GM21717 (cell line): ENCODE measurements around the gene MAGT1.
A peak's percentile ranks its signal among the peaks of the same experiment; 100 is the strongest.
"Not testable (repeated sequence)": the region's sequence is repeated elsewhere in the genome, so short reads cannot be mapped to it uniquely, and the experiment has no call there.

Source experiments
- ATAC-seq: cut with Tn5 transposase; IDR thresholded peaks from one replicate; pipeline ENCODE4 v1.9.1; 2021; ENCODE audit warnings: mild to moderate bottlenecking, moderate library complexity; ENCODE audit not compliant: unreplicated experiment

The MAGT1 gene

GRCh38 chrX:77875372-77875771, 19.9 kb downstream of the MAGT1 start:
- ATAC-seq: no peak

GRCh38 chrX:77831544-77831943, 63.7 kb downstream of the MAGT1 start:
- not testable (repeated sequence) for ATAC-seq

- not testable (repeated sequence) for ATAC-seq
Measured at GRCh38 chrX:77821989-77822388, 73.2 kb downstream of the MAGT1 start.

- no peak for ATAC-seq
Measured at GRCh38 chrX:77820091-77820727, 75.0 kb downstream of the MAGT1 start.

GRCh38 chrX:77814210-77814609, 81.0 kb downstream of the MAGT1 start:
- no peak for ATAC-seq

- ATAC-seq: no peak
Measured at GRCh38 chrX:77802201-77802600, 93.0 kb downstream of the MAGT1 start.

GRCh38 chrX:77795124-77795523, 100.1 kb downstream of the MAGT1 start:
- ATAC-seq: no peak

GRCh38 chrX:77793946-77794345, 101.3 kb downstream of the MAGT1 start:
- no peak for ATAC-seq

GRCh38 chrX:77788050-77788449, 107.2 kb downstream of the MAGT1 start:
- no peak for ATAC-seq

- peak; percentile 13 for ATAC-seq
Measured at GRCh38 chrX:77786365-77786680, 108.9 kb downstream of the MAGT1 start.

GRCh38 chrX:77785486-77786364, 109.5 kb downstream of the MAGT1 start, which contains the start of gene ATRX:
Gene ATRX, minus strand, starts transcription at chrX:77786216. Its CDS starts 215 bp downstream, at chrX:77786001.
- ATAC-seq: peak; percentile 97

GRCh38 chrX:77779695-77780094, 115.5 kb downstream of the MAGT1 start:
- ATAC-seq: no peak

GRCh38 chrX:77776659-77777058, 118.6 kb downstream of the MAGT1 start:
- ATAC-seq: no peak
